GM11168 (cell line): Measurements from ENCODE around the gene CTCF.

Experiments used
- in situ Hi-C: fragments of 300-500 bp; cut with MboI; formaldehyde crosslinking; loops from one replicate; pipeline ENCODE4 v1.12.0; 2022; ENCODE audit warnings: low sequenced_read_pairs; ENCODE audit not compliant: unreplicated experiment

Gene CTCF

GRCh38 chr16:67579686-67580085 lies 17.4 kb downstream of the CTCF start:
- in situ Hi-C loops = no loop called here

- in situ Hi-C loops = no loop called here
Measured at GRCh38 chr16:67580202-67580601, 17.9 kb downstream of the CTCF start.

- in situ Hi-C loops = no loop called here
Measured at GRCh38 chr16:67593288-67593687, 31.0 kb downstream of the CTCF start.

GRCh38 chr16:67593701-67594100 lies 31.4 kb downstream of the CTCF start:
- in situ Hi-C loops = no loop called here

- in situ Hi-C loops = no loop called here
Measured at GRCh38 chr16:67594256-67594915, 32.1 kb downstream of the CTCF start.

- in situ Hi-C loops = no loop called here
Measured at GRCh38 chr16:67594956-67595355, 32.6 kb downstream of the CTCF start.

- in situ Hi-C loops = no loop called here
Measured at GRCh38 chr16:67598527-67598926, 36.2 kb downstream of the CTCF start.

GRCh38 chr16:67605641-67606040 lies 43.3 kb downstream of the CTCF start:
- in situ Hi-C loops = no loop called here

GRCh38 chr16:67606632-67607031 lies 44.3 kb downstream of the CTCF start:
- in situ Hi-C loops = no loop called here

- in situ Hi-C loops = no loop called here
Measured at GRCh38 chr16:67608364-67608763, 46.0 kb downstream of the CTCF start.

GRCh38 chr16:67613808-67614207 lies 51.5 kb downstream of the CTCF start:
- in situ Hi-C loops = no loop called here

GRCh38 chr16:67628216-67628615 lies 65.9 kb downstream of the CTCF start:
- in situ Hi-C loops = no loop called here

- in situ Hi-C loops = no loop called here
Measured at GRCh38 chr16:67632415-67633172, 70.3 kb downstream of the CTCF start.

GRCh38 chr16:67636713-67637112 lies 74.4 kb downstream of the CTCF start:
- in situ Hi-C loops = no loop called here

GRCh38 chr16:67637625-67638024 lies 75.3 kb downstream of the CTCF start:
- in situ Hi-C loops = no loop called here

- in situ Hi-C loops = loop anchor here (5.0 kb wide), 1 partner anchor 85 kb away; no protein-coding TSS in a partner anchor
Measured at GRCh38 chr16:67641779-67642708, 79.7 kb downstream of the CTCF start.

- in situ Hi-C loops = loop anchor here (5.0 kb wide), 1 partner anchor 87 kb away; no protein-coding TSS in a partner anchor
Measured at GRCh38 chr16:67644038-67644437, 81.7 kb downstream of the CTCF start.

GRCh38 chr16:67645397-67646121 lies 83.2 kb downstream of the CTCF start:
- in situ Hi-C loops = no loop called here

- in situ Hi-C loops = no loop called here
Measured at GRCh38 chr16:67647111-67647651, 84.9 kb downstream of the CTCF start.

- in situ Hi-C loops = no loop called here
Measured at GRCh38 chr16:67647681-67648080, 85.4 kb downstream of the CTCF start.
